Liver (tissue), 3 donors: ENCODE data around the gene PIGH.

Experiments used
- ATF3 ChIP-seq: IDR thresholded peaks from 2 replicates; pipeline ENCODE4 v1.6.1; 2016; ENCODE audit warnings: antibody characterized with exemption
- CTCF ChIP-seq: fragments of 150-350 bp; IDR thresholded peaks from 2 replicates; pipeline ENCODE4 v1.5.1; 2017; ENCODE audit warnings: improper control_type of control experiment, low read depth, low read length; ENCODE audit not compliant: missing input control
- EGR1 ChIP-seq, 2 donors: IDR thresholded peaks; 2 replicates each; pipeline ENCODE4 v1.6.1; 2016 to 2018; ENCODE audit warnings: antibody characterized with exemption in 2 of 2, low read depth in 2 of 2
- FOXA1 ChIP-seq: IDR thresholded peaks from 2 replicates; pipeline ENCODE4 v1.6.1; 2016; ENCODE audit warnings: antibody characterized with exemption
- GABPA ChIP-seq, 2 donors: IDR thresholded peaks in 1 of 2; conservative IDR thresholded peaks in 1 of 2; 2 replicates each; pipeline ENCODE4 v1.6.1; 2016; ENCODE audit warnings: antibody characterized with exemption in 2 of 2, mild to moderate bottlenecking in 1 of 2, moderate library complexity in 1 of 2
- HNF4G ChIP-seq: IDR thresholded peaks from 2 replicates; pipeline ENCODE4 v1.6.1; 2016; ENCODE audit warnings: antibody characterized with exemption
- MAX ChIP-seq: IDR thresholded peaks from 2 replicates; pipeline ENCODE4 v1.6.1; 2016; ENCODE audit warnings: antibody characterized with exemption
- RAD21 ChIP-seq, 2 donors: IDR thresholded peaks; 2 replicates each; pipeline ENCODE4 v1.6.1; 2016; ENCODE audit warnings: antibody characterized with exemption in 2 of 2, mild to moderate bottlenecking in 2 of 2
- REST ChIP-seq: IDR thresholded peaks from 2 replicates; pipeline ENCODE4 v1.6.1; 2016; ENCODE audit warnings: antibody characterized with exemption, mild to moderate bottlenecking
- RXRA ChIP-seq, 2 donors: IDR thresholded peaks; 2 replicates each; pipeline ENCODE4 v1.6.1; 2017 to 2018; ENCODE audit warnings: antibody characterized with exemption in 2 of 2, mild to moderate bottlenecking in 1 of 2
- SP1 ChIP-seq: IDR thresholded peaks from 2 replicates; pipeline ENCODE4 v1.6.1; 2018; ENCODE audit warnings: antibody characterized with exemption, mild to moderate bottlenecking
- TAF1 ChIP-seq: conservative IDR thresholded peaks from 2 replicates; pipeline ENCODE4 v1.6.1; 2016; ENCODE audit warnings: antibody characterized with exemption, mild to moderate bottlenecking
- YY1 ChIP-seq: IDR thresholded peaks from 2 replicates; pipeline ENCODE4 v1.6.1; 2016; ENCODE audit warnings: antibody characterized with exemption, mild to moderate bottlenecking
- ZBTB33 ChIP-seq: IDR thresholded peaks from 2 replicates; pipeline ENCODE4 v1.6.1; 2016; ENCODE audit warnings: antibody characterized with exemption
- donor health status: healthy.
- donor health status: healthy.

- TF ChIP-seq CTCF: no peak
- TF ChIP-seq YY1: no peak
- no peak for TF ChIP-seq GABPA (IDR thresholded peaks at IDR 0.05 in 1 of 2, conservative IDR thresholded peaks at IDR 0.05 in 1 of 2)
- TF ChIP-seq ATF3: no peak
- no peak for TF ChIP-seq FOXA1
- no peak for TF ChIP-seq MAX
- no peak for TF ChIP-seq REST
- no peak for TF ChIP-seq RAD21 (IDR thresholded peaks at IDR 0.05)
- TF ChIP-seq TAF1: no peak
- no peak for TF ChIP-seq ZBTB33
- TF ChIP-seq SP1: no peak
- TF ChIP-seq RXRA (IDR thresholded peaks at IDR 0.05): no peak
- TF ChIP-seq EGR1 (IDR thresholded peaks at IDR 0.05; ENCODE audit: low read depth in 2 of 2): no peak
- TF ChIP-seq HNF4G: no peak
Measured at GRCh38 chr14:67582061-67582460, 18.0 kb downstream of the PIGH start.
